Measurements from ENCODE around the gene PPT2. TPM values are rescaled to one million over a fixed set of nuclear protein-coding genes. Genes with fewer than 3 reads are reported as not detected.

PPT2 gene
- polyA plus RNA-seq, 1 donor from 2014 or later: 330 TPM

DNA sequence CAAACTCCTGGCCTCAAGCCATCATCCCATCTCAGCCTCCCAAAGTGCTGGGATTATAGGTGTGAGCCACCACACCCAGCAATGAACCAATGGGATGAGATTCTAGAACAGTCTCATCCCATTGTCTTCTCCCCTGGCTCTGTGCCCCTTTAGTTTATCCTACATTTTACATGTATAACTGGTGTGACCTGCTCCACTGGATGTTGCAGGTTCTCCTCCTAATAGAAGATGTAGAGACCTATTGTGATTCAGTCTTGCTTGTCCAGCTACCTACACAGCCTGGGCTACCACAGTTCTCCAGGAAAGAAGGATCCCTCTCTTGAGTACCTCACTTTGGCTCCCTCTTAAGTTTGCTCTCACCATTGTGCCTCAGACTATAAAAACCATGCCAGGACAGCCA, 21.8 kb upstream of the PPT2 start:
- no peak for TF ChIP-seq RAD21 (conservative IDR thresholded peaks at IDR 0.05)
- no peak for TF ChIP-seq EZH2 (IDR thresholded peaks at IDR 0.05; ENCODE audit: borderline replicate concordance, insufficient read depth, low read length, poor library complexity, severe bottlenecking)
- H3K9ac ChIP-seq (ENCODE audit: low read length): no peak overlapping the region
- H3K27ac ChIP-seq (ENCODE audit: low read length): no peak overlapping the region

GRCh38 chr6:32133786-32134185, 20.2 kb upstream of the PPT2 start:
- Histone ChIP-seq H3K27ac (ENCODE audit: low read length) (no peak overlapping the region), H3K9ac (ENCODE audit: low read length) (no peak overlapping the region), H3K4me3 (ENCODE audit: low read length) (no peak overlapping the region), H3K4me2 (ENCODE audit: low read length) (no peak overlapping the region), H4K20me1 (ENCODE audit: insufficient read depth) (no peaks in the 10 kb centered on the region), H3K36me3 (ENCODE audit: insufficient read depth, low read length) (no peaks in the 10 kb centered on the region), H3K27me3 (ENCODE audit: insufficient read depth, low read depth, low read length) (no peaks in the 10 kb centered on the region), H3K79me2 (replicated peaks; ENCODE audit: insufficient read depth, low read length) (peaks cover 11% of the 10 kb centered on the region), H3K9me3 (ENCODE audit: low read length) (no peaks in the 10 kb centered on the region), H2AFZ (ENCODE audit: low read depth, low read length) (no peak overlapping the region), H3F3A (ENCODE audit: insufficient read depth, low read length, poor library complexity, severe bottlenecking) (no peaks in the 10 kb centered on the region), H3K9me2 (ENCODE audit: insufficient read depth, low read length) (no peaks in the 10 kb centered on the region)
- no peak for TF ChIP-seq SMC3 (conservative IDR thresholded peaks at IDR 0.05; ENCODE audit: poor library complexity)
- no peak for TF ChIP-seq CTCF (IDR thresholded peaks at IDR 0.05; ENCODE audit: poor library complexity, severe bottlenecking)
- no peak for TF ChIP-seq POLR2AphosphoS5 (IDR thresholded peaks at IDR 0.05)
- TF ChIP-seq TAF1 (IDR thresholded peaks at IDR 0.05; ENCODE audit: low read depth): no peak
- no peak for TF ChIP-seq EP300 (conservative IDR thresholded peaks at IDR 0.05; ENCODE audit: poor library complexity, severe bottlenecking)
- TF ChIP-seq EZH2 (IDR thresholded peaks at IDR 0.05; ENCODE audit: borderline replicate concordance, insufficient read depth, low read length, poor library complexity, severe bottlenecking): no peak
- no peak for TF ChIP-seq RAD21 (conservative IDR thresholded peaks at IDR 0.05)
- TF ChIP-seq REST (IDR thresholded peaks at IDR 0.05; ENCODE audit: borderline replicate concordance): no peak
- no peak for TF ChIP-seq MXI1 (conservative IDR thresholded peaks at IDR 0.05; ENCODE audit: poor library complexity, severe bottlenecking)

More for the DNA sequence above, 21.8 kb upstream of the PPT2 start:
- Histone ChIP-seq H2AFZ (ENCODE audit: low read depth, low read length) (no peak overlapping the region), H4K20me1 (ENCODE audit: insufficient read depth) (no peaks in the 10 kb centered on the region), H3K79me2 (replicated peaks; ENCODE audit: insufficient read depth, low read length) (peaks cover 16% of the 10 kb centered on the region), H3K27me3 (ENCODE audit: insufficient read depth, low read depth, low read length) (no peaks in the 10 kb centered on the region), H3K36me3 (ENCODE audit: insufficient read depth, low read length) (no peaks in the 10 kb centered on the region), H3F3A (ENCODE audit: insufficient read depth, low read length, poor library complexity, severe bottlenecking) (no peaks in the 10 kb centered on the region), H3K4me2 (ENCODE audit: low read length) (no peak overlapping the region), H3K9me3 (ENCODE audit: low read length) (no peaks in the 10 kb centered on the region), H3K4me3 (ENCODE audit: low read length) (no peak overlapping the region), H3K9me2 (ENCODE audit: insufficient read depth, low read length) (no peaks in the 10 kb centered on the region)

DNA sequence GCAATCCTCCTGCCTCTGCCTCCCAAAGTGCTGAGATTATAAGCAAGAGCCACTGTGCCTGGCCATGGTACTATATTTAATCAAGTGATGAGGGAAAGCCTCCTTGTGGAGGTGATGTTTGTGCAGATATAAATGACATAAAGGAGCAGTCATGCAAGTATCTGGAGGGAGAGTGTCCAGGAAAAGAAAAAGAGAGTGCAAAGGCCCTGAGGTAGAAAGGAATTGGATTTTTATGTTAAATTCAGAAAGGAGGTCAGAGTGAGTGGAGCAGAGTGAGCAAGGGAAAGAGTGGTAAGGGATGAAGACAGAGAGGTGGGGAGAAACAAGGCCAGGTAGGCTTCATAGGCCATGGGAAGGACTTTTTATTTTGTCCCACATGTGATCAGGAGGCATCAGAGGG, 16.5 kb upstream of the PPT2 start:
- Histone ChIP-seq H3K9ac (ENCODE audit: low read length) (no peak overlapping the region), H3K79me2 (replicated peaks; ENCODE audit: insufficient read depth, low read length) (no peaks in the 10 kb centered on the region), H3K36me3 (ENCODE audit: insufficient read depth, low read length) (no peaks in the 10 kb centered on the region), H3K4me3 (ENCODE audit: low read length) (no peak overlapping the region), H2AFZ (ENCODE audit: low read depth, low read length) (no peak overlapping the region), H3K9me3 (ENCODE audit: low read length) (no peaks in the 10 kb centered on the region), H3K4me2 (ENCODE audit: low read length) (no peak overlapping the region), H3K9me2 (ENCODE audit: insufficient read depth, low read length) (no peaks in the 10 kb centered on the region), H3K27me3 (ENCODE audit: insufficient read depth, low read depth, low read length) (no peaks in the 10 kb centered on the region), H3K27ac (ENCODE audit: low read length) (no peak overlapping the region), H4K20me1 (ENCODE audit: insufficient read depth) (no peaks in the 10 kb centered on the region), H3F3A (ENCODE audit: insufficient read depth, low read length, poor library complexity, severe bottlenecking) (no peaks in the 10 kb centered on the region)
- TF ChIP-seq CTCF (IDR thresholded peaks at IDR 0.05; ENCODE audit: poor library complexity, severe bottlenecking) (no peak), EP300 (conservative IDR thresholded peaks at IDR 0.05; ENCODE audit: poor library complexity, severe bottlenecking) (no peak), REST (IDR thresholded peaks at IDR 0.05; ENCODE audit: borderline replicate concordance) (no peak), MXI1 (conservative IDR thresholded peaks at IDR 0.05; ENCODE audit: poor library complexity, severe bottlenecking) (no peak), SMC3 (conservative IDR thresholded peaks at IDR 0.05; ENCODE audit: poor library complexity) (no peak), RAD21 (conservative IDR thresholded peaks at IDR 0.05) (no peak), POLR2AphosphoS5 (IDR thresholded peaks at IDR 0.05) (no peak), EZH2 (IDR thresholded peaks at IDR 0.05; ENCODE audit: borderline replicate concordance, insufficient read depth, low read length, poor library complexity, severe bottlenecking) (no peak), TAF1 (IDR thresholded peaks at IDR 0.05; ENCODE audit: low read depth) (no peak)

All from neural cell (in vitro differentiated cells).